HFFc6 (cell line): Measurements from ENCODE around the gene TEKTIP1. TPM values are rescaled to one million over a fixed set of nuclear protein-coding genes. Genes with fewer than 3 reads are reported as not detected.
A peak's percentile ranks its signal among the peaks of the same experiment; 100 is the strongest.

Experiments used
- DNase-seq: peaks from one replicate; pipeline ENCODE4 v3.0.0-alpha.2; 2018
- H3K27ac Mint-ChIP-seq: 2 replicates; pipeline ENCODE4 v1.8.0; 2020; ENCODE audit warnings: mild to moderate bottlenecking, mixed read lengths
- H3K27me3 Mint-ChIP-seq: 2 replicates; pipeline ENCODE4 v1.8.0; 2021; ENCODE audit warnings: mild to moderate bottlenecking, moderate library complexity, mixed read lengths; ENCODE audit not compliant: insufficient read depth
- H3K36me3 Mint-ChIP-seq: 2 replicates; pipeline ENCODE4 v1.8.0; 2021; ENCODE audit warnings: low read depth, mixed read lengths
- H3K4me1 Mint-ChIP-seq: 2 replicates; pipeline ENCODE4 v1.8.0; 2020; ENCODE audit warnings: low read depth, mixed read lengths
- H3K4me3 Mint-ChIP-seq: 2 replicates; pipeline ENCODE4 v1.8.0; 2020; ENCODE audit warnings: mild to moderate bottlenecking, moderate library complexity, mixed read lengths
- H3K9me3 Mint-ChIP-seq: 2 replicates; pipeline ENCODE4 v1.8.0; 2020; ENCODE audit warnings: mild to moderate bottlenecking, mixed read lengths
- CTCF ChIP-seq: fragments of 200-600 bp; sonication (generic); IDR thresholded peaks from 2 replicates; pipeline ENCODE4 v1.5.0; 2021; ENCODE audit warnings: antibody characterized with exemption, mild to moderate bottlenecking
- total RNA-seq, 6 experiments: library from RNA; stranded (reverse); fragmentation: NEBNext Ultra II Directional; extraction: Animal tissue kit (Norgen Biotek cat#: 25700); gene quantifications; 2 replicates in 1 of 6; 3 replicates in 5 of 6; pipeline ENCODE4 v1.2.3, GENCODE V29; 2021

The TEKTIP1 gene
- total RNA-seq, 6 experiments from 2014 or later = 0.25 to 0.51 (median 0.46) TPM; not detected in 1

- no peak for DNase-seq
- peaks cover 3% of the 10 kb centered on the region; the same call in 1 of the 2 replicates for H3K27me3 Mint-ChIP-seq
Measured at GRCh38 chr19:3524078-3524842, 14.7 kb upstream of the TEKTIP1 start.

DNA sequence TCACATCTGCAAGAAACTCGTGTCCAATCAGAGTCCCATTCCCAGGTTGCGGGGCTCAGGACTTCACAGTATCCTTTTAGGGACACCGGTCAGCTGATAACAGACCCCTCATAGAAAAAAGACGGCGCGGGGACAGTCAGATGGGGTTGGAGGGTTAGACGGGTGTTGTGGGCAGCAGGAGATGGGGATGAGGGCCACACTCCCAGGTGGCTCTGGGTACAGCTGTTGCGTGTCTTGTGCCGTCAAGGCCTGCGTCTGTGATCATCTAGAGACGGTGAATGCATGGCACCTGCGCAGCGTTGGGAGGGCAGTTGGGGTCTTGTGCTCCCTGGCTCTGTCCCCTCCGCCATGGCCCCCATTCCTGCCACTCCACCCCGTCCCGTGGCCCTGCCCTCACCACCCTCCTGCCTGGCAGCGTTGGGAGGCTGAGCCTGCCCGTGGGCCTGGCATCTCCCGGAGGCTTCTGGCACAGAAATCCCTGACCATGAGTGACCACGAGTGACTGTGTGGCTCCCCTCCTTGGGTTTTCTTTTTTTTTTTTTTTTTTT lies 14.0 kb upstream of the TEKTIP1 start:
- Mint-ChIP-seq H3K9me3 (no peaks in the 10 kb centered on the region), H3K36me3 (peaks cover 15% of the 10 kb centered on the region; the same call in 1 of the 2 replicates), H3K27me3 (peaks cover 3% of the 10 kb centered on the region; the same call in 1 of the 2 replicates), H3K4me1 (no peaks in the 10 kb centered on the region), H3K4me3 (no peak overlapping the region), H3K27ac (no peak overlapping the region)
- no peak for DNase-seq
- no peak for TF ChIP-seq CTCF

More at GRCh38 chr19:3524078-3524842, 14.7 kb upstream of the TEKTIP1 start:
- TF ChIP-seq CTCF = no peak
- Mint-ChIP-seq H3K9me3 (no peaks in the 10 kb centered on the region), H3K4me3 (no peak overlapping the region), H3K4me1 (no peaks in the 10 kb centered on the region), H3K27ac (no peak overlapping the region), H3K36me3 (peaks cover 15% of the 10 kb centered on the region; the same call in 1 of the 2 replicates)

DNA sequence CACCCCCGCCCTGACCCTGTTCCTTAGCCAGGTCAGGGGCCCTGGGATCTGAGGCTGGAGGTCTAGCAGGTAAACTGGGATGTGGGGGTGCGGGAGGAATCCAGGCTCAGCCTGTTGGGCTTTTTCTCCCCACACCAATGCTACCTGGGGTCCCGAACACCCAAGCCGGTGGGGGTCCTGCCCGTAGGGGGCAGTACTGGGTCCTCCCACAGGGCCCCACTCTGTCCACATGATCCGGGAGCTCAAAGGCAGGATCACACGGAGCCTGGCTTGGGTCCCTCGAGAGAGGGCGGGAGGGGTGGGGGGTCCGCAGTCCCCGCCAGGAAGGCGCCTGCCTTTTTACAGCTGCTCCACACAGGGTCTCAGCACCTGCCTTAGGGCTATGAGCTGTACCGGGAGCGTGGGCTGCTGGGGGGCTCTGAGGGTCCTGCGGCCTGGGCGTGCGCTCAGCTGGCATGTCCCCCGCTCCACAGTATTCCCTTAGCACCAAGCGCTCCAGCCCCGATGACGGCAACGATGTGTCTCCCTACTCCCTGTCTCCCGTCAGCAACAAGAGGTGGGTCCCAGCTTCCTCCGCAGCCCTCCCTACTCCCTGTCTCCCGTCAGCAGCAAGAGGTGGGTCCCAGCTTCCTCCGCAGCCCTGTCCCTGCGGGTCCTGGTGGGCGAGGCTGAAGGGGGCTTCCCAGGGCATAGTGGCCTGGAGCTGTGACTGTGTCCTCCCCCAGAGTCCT lies 12.3 kb upstream of the TEKTIP1 start:
- Mint-ChIP-seq H3K27me3 (peaks cover 3% of the 10 kb centered on the region; the same call in 1 of the 2 replicates), H3K4me3 (no peak overlapping the region)

DNA sequence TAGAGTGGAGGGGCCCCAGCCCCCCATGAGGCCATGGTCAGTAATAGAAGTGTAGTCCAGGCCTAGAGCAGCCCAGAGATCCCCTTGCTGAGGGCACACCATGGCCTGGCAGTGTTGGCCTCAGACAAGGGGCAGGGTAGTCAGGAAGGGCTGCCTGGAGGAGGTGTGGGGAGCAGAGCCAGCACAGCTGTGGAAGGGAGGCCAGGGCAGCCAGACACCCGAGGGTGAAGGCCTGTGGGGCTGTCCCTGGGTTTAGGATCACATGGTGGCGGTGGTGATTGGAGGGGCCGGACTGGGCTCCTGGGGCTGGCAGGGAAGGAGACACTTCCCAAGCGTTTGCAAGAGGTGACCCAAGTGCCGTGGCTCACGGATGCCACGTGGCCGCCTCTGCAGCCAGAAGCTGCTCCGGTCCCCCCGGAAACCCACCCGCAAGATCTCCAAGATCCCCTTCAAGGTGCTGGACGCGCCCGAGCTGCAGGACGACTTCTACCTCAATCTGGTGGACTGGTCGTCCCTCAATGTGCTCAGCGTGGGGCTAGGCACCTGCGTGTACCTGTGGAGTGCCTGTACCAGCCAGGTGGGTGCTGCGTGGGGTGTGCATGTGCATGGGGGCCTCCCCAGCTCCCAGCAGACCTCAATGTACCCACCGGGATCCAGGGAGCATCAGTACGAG lies 11.6 kb upstream of the TEKTIP1 start:
- no peak for TF ChIP-seq CTCF

More for the DNA sequence above, 12.3 kb upstream of the TEKTIP1 start:
- TF ChIP-seq CTCF = peak; percentile 47; the same call in 1 of the 2 replicates
- Mint-ChIP-seq H3K27ac (no peak overlapping the region), H3K4me1 (no peaks in the 10 kb centered on the region), H3K36me3 (peaks cover 10% of the 10 kb centered on the region; the same call in 1 of the 2 replicates), H3K9me3 (no peaks in the 10 kb centered on the region)
- no peak for DNase-seq

GRCh38 chr19:3528080-3528479 lies 10.9 kb upstream of the TEKTIP1 start:
- Mint-ChIP-seq H3K36me3 (peaks cover 5% of the 10 kb centered on the region; the same call in 1 of the 2 replicates), H3K27me3 (no peaks in the 10 kb centered on the region), H3K27ac (no peak overlapping the region), H3K4me1 (no peaks in the 10 kb centered on the region), H3K4me3 (no peak overlapping the region), H3K9me3 (no peaks in the 10 kb centered on the region)
- no peak for TF ChIP-seq CTCF
- no peak for DNase-seq

More for the DNA sequence above, 11.6 kb upstream of the TEKTIP1 start:
- Mint-ChIP-seq H3K9me3 (no peaks in the 10 kb centered on the region), H3K4me1 (no peaks in the 10 kb centered on the region), H3K36me3 (peaks cover 5% of the 10 kb centered on the region; the same call in 1 of the 2 replicates), H3K27ac (no peak overlapping the region), H3K27me3 (peaks cover under 1% of the 10 kb centered on the region; the same call in 1 of the 2 replicates), H3K4me3 (no peak overlapping the region)
- no peak for DNase-seq
